Glomerular visceral epithelial cell (primary cell): Measurements from ENCODE around the gene PLD5.
"Not testable (repeated sequence)": the region's sequence is repeated elsewhere in the genome, so short reads cannot be mapped to it uniquely, and the experiment has no call there.

Experiments used
- DNase-seq: peaks from one replicate; pipeline ENCODE4 v3.0.0-alpha.2; 2016; ENCODE audit errors: extremely low spot score

Gene PLD5

DNA sequence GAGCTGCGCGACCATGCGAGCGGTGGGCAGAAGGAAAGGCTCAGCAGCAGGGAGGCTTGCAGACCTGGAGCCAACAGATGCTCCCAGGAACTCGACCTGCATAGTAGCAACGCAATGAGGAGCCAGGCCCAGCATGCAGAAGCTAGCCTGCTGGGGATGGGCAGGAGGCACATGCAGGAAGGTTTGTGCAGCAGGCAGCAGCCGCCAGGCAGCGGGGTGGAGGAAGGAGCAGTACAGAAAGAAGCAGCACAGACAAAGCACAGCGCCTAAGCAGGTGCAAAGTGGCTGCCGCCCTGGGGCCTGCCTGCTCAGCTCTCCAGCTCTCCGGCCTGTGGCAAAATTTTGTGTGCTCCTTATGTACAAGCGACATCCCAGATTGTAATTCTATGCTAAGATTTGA, 312.1 kb downstream of the PLD5 start:
- DNase-seq, result no peak

DNA sequence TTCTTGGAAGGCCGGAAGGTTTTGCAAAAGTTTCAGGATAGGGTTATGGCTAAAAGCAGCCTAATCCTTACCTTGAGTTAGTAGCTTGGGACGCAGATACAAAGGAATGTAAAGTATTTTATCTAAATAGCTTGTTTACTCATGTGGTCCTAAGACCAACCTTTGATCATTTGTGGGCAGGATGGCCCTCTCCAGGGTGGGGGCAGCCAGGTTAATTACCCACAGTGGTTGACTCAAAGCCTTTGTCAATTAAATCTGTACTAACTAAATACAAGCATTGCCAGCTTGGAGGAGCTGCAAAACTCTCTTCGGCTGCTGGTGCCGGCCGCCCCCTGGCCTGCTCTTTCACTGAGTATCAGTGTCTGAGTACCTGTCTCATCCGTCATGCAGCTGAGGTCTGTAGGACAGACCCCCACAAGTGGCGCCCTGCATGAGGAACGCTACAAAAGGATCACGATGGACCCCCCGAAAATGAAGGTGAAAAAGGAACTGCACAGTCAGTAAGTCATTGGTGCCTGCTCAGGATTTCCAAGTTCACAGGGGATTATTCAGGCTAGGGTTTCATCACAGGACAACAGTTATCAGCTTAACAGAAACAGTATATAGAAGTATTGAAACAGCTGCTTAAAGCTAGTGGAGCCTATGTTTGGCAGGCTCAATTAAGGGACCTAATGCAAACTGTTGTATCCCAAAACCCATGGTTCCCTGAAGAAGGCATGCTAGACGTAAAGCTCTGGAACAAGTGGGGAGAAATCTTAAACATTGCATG, 313.1 kb downstream of the PLD5 start:
- no peak for DNase-seq

DNA sequence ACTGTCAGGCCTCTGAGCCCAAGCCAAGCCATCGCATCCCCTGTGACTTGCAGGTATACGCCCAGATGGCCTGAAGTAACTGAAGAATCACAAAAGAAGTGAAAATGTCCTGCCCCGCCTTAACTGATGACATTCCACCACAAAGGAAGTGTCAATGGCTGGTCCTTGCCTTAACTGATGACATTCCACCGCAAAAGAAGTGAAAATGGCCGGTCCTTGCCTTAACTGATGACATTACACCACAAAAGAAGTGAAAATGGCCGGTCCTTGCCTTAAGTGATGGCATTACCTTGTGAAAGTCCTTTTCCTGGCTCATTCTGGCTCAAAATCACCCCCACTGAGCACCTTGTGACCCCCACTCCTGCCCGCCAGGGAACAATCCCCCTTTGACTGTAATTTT, 314.2 kb downstream of the PLD5 start:
- DNase-seq, result not testable (repeated sequence)

DNA sequence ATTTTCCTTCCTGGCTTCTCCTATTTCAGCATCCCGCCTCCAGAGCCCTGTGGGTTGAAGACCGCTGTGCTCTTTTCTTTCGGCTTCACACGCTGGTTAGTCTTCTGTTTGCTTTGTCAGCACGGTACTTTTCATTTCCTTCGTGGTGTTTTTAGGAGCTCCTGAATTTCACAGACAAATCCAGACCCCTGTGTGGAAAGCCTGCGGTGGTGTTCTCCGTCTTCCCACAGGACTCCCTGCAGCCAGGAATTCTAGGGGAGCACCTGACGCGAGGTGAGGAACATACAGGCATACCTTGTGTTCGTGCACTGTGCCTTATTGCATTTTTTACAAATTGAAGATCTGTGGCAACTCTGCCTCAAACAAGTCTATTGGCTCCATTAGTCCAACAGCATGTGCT, 315.4 kb downstream of the PLD5 start:
- DNase-seq, result no peak

DNA sequence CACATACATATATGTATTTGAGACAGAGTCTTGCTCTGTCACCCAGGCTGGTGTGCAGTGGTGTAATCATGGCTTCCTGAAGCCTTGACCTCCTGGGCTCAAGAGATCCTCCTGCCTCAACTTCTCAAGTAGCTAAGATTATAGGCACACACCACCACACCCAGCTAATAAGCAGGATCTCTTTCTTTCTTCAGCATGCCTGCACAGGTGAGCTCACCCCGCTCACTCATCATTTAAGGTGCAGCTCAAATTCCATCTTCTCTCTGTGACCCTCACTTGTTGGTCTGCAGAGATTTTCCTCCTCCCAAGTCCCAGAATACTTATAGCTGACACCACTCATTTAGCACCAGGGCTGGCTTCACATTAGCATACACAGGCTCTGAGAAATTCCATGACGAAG, 316.5 kb downstream of the PLD5 start:
- no peak for DNase-seq

DNA sequence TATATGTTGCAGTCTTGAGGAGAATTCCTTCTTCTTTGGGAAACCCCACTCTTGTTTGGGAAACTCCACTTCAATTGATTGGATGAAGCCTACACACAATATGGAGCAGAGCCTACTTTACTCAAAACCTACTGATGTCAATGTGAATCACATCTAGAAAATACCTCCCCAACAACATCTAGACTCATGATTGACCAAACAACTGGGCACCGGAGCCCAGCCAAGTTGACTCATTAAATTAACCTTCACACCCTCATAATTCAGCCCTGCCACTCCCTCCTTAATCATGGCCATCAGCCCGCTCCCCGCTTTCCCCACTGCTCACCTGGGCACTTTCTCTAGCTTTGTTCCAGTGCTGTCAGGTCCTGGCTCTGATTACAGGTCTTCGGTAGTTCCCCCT, 317.5 kb downstream of the PLD5 start:
- no peak for DNase-seq

DNA sequence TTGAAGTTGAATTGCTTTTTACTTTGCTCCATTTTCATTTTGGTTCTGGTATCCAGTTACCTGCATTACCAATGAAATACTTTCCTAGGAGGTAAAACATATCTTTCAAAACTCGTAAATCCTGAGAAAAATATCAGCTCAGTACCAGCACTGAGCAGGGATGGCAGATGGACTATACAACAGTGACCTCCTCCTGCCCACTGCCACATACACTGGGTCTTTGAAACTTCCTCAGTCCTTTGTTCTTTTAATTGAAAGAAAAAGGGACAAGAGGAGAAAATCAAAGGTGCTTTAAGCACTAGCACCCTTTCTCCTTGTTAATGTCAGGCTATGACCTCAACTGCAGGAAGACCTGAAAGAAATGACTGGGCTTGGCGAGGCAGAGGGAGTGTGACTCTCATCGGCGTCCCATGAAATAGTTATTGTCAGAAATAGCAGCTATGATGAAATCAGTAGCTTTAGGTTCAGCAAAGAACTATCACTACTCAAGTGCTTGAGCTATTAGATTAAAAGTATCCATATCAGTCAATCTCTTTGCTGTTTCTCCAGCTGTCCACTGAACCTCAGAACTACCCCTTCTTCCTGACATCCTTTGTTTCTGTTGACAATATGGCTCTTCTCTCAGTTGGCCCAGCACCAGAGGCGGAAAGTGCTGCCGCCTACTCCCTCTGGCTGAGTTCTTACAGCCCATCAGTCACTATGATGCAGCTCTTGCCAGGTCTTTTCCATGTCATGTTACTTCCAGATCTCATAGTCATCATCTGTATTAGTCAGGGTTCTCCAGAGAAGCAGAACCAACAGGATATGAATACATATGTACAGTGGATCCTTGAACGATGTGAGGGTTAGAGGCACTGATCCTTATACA, 318.6 kb downstream of the PLD5 start:
- no peak for DNase-seq

DNA sequence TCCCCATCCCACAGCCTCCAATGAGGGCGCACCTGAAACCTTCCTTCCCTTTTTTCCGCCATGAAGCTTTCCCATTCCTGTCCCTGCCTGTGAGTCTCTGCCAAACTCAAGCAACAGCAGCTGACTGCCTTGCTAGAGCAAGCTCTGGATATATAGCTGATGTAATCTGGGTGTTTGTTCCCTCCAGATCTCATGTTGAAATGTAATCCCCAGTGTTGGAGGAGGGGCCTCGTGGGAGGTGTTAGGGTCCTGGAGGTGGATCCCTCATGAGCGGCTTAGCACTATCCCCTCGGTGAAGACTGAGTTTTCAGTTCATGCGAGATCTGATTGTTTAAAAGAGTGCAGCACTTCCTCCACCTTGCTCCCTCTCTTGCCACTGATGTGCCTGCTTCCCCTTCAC, 321.2 kb downstream of the PLD5 start:
- no peak for DNase-seq

DNA sequence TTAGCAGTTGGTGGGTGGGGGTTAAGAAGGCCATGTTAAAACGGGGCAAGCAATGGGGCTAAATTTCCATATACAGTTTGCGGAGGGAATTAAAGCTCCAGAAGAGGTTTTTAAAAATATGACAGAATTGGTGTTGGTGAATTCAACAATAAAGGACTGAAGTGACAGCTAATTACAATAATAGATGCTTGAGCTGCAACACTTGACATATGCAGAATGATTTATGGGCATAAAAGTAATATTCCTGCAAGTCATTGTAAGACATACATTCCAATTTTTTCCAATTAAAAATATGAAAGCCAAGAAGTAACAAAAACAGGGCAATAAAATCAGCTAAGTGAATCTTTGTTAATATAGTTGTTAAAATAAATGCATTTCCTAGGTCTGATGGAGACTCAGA, 323.4 kb downstream of the PLD5 start:
- DNase-seq, result no peak

DNA sequence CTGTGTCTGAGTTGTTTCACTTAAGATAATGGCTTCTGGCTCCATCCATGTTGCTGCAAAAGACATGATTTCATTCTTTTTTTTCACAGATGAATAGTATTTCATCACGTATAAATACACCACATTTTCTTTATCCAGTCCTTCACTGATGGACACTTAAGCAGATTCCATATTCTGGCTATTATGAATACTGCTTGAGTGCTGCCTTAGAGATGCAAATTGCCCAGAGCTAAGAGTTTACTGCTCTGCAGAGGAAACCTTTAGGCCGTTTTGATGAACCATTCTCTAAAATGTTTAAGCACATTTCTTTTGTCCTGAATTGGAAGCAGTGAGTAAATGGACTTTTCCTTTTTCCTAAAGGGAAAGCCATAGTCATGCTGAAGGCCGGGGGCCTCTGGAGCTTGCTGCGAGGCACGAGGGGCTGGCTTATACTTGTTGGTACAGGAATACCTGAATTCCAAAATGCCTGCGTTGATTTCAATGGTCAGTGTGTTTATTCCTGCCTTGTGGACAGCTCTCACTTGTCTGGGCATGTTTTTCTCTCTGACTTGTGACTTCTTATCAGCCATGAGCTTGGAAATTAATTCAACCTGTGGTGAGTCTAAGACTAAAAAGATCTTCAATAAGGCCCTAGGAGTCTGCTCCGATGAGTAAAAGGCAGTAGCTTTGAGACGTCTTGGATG, 324.6 kb downstream of the PLD5 start:
- no peak for DNase-seq

DNA sequence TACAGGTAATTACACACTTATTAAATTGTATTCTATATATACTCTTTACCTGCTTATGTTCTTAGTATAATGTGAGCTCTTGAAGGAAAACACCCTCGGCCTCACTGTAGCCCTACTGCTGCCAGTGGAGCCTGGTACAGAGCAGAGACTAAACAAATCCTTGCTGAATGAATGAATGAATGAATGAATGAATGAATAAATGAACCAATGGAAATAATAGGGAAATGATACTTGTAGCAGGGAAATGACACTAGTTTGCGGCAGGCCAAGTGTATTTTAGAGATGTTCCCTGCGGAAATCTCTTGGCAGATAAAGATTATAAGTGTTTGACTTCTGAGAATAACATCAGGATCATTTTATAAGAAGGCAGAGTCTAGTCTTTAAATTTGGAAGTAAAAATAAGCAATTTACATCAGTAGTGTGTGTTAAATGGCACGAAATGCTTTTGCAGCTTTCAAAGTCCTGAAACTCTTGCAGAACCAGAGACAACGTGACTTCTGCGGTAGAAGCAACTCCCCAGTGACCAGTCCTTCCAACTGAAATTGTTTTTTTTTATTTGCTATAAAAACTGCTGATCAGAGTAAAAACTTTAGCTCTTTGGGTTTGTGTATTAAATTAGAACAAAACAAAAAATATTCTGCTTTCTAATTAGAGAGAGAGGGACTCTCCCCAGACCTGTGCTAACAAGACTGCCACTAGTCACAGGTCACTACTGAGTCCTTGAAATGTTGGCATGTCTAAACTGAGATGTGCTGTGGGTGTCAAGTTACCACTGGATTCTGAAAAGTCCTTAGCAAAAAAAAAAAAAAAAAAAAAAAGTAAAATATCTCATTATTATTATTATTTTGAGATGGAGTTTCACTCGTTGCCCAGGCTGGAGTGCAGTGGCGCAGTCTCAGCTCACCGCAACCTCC, 326.3 kb downstream of the PLD5 start:
- DNase-seq, result no peak

DNA sequence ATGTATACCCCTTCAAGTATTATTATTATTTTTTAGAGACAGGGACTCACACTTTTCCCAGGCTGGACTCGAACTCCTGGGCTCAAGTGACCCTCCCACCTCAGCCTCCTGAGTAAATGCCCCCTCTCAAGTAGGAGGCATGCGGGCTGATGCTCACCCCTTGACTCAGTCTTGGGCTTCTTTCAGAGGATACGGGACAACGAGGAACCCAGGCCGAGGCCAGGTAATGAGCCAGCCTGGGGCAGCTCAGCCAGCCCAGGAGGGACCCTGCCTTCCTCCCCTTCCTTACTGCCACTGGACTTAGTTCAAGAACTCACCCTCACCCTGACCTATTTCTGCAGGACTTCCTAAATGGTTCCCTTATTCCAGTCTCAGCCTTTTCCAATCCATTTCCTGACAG, 327.6 kb downstream of the PLD5 start:
- no peak for DNase-seq

DNA sequence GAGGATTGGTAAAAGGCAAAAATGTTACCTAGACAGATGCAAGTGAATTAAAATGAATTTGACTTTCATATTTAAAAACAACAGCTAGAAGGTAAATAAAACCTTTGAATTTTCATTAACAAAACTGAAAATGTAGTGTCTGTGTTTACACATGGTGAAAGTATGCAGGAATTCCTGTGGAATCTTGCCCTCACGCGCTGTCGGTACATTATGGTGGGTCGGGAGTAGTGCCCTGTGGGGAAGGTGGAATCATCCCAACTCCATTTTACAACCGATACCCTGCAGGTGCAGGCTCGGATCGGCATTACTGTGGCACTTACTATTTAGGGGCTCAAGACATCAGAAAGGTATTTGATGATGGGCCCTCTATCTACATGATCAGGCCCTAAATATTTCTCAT, 328.4 kb downstream of the PLD5 start:
- no peak for DNase-seq

DNA sequence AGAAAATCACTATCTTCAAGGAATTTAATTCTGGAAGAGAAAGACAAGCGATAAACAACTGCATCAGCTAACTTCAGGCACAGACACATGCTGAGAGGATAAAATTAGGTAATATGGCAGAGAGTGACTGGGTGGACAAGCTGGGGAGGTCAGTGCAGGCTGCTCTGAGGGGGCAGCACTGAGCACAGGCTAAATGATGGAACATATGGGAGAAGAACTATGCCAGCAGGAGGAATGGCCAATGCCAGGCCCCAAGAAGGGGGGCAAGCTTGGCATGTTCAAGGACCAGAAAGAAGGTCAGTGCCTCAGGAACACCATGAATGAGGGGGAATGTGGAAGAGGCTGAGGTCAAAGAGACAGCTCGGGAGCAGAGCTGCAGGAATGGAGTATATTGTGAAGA, 334.9 kb downstream of the PLD5 start:
- DNase-seq, result no peak

DNA sequence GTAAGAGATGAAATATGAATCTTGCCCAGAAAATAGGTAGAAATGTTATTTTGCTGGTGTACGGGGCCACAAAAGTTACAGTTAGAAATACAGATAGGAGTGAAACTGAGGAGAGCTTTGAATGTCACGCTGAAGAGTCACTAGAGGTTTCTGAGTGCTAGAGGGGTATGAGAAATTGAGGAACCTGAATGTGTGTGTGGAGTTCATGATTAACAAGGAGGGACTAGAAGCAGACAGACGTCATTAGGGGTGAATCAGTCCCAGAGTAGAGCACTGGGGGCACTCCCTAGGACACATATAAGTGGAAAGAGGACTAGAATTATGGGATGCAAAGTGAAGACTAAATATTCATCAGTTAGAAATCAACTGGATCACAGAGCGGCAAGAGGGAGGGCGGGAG, 336.7 kb downstream of the PLD5 start:
- DNase-seq, result no peak

DNA sequence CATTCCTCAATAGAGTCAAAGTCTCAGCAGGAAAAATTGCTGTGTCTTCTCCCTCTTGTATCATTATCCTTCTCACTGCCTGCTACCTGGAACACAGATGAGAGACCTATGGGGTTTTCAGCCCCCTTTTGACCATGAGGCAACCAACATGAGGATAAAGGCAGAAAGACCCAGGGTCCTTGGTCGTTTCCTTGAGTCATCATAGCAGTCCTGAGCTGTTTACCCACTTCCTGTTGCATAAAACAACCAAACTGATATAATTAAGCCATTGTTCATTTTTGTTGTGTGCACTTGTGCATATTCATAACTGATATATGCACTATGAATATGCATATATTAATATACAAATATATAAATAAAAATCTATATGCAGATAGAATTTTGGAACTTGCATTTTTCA, 337.3 kb downstream of the PLD5 start:
- DNase-seq, result no peak

DNA sequence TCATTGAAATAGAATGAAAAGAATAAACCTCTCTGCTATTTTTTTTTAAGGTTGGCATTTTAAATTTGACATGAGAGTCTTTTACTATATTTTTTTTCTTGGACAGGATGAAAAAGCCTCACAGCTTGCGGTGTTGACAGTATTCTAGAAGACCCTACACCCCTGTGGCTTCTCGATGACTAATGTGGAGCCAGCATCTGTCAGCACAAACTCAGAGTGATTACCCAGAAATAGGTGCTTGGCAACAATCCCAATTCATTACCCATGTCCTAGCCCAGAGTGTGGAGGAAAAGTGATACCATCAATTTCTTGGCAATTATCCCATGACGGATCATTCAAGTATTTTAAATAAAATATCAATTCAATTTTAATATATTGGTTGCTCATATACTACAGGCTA, 338.8 kb downstream of the PLD5 start:
- no peak for DNase-seq

DNA sequence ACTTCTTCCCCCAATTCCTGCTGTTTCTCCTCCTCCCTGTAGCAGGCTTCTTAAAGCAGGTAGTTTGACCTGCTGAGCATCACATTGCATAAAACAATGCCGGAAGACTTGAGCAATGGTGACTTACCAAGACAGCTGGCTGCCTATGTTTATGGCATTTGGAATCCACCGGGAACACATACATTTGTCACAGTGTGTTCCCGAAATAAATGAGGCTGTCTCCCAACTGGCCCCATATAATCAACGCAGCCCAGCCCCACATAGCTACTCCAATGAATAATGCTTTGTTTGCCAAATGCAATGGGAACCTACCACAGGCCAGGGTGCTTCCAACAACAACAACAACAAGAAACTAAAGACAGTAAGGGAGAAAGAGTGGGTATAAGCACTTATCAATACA, 339.5 kb downstream of the PLD5 start:
- no peak for DNase-seq

DNA sequence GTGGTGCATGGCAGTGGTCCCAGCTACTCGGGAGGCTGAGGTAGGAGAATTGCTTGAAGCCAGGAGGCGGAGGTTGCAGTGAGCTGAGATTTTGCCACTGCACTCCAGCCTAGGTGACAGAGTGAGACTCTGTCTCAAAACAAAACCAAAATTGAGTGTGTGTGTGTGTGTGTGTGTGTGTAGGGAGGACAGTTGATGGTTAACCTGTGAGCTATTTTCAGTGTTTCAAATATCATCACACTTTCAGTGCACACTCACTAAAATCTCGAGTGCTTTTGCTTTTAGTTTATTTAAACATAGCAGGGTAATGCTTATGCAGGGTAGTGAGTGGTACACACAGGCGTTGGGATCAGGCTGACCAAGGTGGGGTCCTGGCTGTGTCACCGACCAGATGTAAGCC, 344.7 kb downstream of the PLD5 start:
- DNase-seq, result not testable (repeated sequence)

DNA sequence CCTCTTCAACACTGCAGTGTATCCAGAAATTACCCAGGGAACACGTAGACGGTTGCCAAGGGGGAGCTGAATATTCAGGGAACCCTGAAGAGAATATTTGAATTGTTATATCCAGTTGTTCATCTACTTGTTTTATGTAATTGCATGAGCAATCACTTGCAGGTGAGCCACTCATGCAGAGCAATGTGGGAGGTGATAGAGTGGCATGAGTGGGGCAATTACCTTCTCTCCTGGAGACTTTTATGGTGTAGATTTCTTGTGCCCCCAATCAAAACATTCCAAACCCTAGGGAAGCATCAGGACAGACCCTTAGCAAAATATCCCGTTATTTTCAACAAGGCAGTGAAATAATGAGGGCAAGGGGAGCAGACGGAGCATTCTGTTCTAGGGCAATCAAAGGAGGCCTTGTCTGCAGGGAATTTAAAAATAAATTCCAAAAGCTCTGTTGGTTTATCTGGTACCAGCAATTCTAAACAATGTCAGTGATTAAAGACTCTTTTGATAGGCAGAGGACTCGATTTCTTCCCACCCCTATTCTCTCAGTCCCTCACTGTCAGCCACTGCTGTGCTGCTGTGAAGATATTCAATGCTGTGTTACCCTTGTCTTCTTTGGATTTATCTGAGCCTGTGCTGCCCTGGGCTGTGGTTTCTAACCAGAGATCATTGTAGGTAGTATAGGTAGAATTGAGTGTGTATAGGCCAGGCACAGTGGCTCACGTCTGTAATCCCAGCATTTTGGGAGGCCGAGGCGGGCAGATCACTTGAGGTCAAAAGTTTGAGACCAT, 345.4 kb downstream of the PLD5 start:
- DNase-seq, result no peak

DNA sequence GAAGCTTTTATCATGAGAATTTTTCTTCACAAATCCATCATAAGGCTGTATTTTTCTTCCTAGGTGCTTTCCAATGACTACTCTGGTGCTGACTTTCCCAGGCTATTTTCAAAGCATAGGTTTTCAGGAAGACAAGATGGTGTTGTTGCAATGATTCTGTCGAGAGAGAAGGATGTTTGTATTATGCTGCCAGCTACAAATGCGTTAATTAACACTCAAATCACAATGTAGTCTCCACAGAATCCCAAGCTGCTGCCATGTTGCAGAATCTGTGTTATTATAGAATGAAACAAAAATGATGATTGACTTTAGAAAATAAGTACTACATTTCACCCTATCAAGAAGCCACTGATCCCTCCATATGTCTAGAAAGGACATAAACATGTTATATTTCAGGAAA, 346.1 kb downstream of the PLD5 start:
- DNase-seq, result no peak
